Measurements from ENCODE around the gene CNGA2. TPM values are rescaled to one million over a fixed set of nuclear protein-coding genes. Genes with fewer than 3 reads are reported as not detected.

CNGA2 gene
- total and polyA plus RNA-seq, 2 experiments from 2014 or later, result not detected

DNA sequence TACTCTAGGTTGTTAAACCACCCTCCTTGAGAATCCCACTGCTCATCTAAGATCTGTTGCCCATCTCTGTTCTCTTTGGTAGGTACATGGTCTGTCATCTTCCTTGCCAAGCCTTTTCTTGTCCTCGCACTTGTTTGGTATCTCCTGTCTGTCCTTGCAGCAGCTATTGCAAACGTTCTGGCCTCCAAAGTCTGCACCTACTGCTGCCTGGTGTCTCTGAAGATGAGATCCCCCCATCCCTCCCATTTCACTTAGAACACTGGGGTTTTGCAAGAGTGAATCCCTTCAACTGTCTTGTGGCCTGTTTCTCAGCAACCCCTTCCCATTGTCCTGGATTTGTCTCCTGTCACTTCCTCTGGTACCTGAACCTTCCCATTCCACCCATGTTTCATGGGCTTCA is 673 bp downstream of the CNGA2 start:
- Histone ChIP-seq H3K27me3 (no peaks in the 10 kb centered on the region), H3K9me3 (ENCODE audit: low read depth) (no peaks in the 10 kb centered on the region), H3K9me2 (replicated peaks; ENCODE audit: insufficient read depth) (no peaks in the 10 kb centered on the region), H3K4me1 (ENCODE audit: insufficient read depth) (no peaks in the 10 kb centered on the region), H3K27ac (no peak overlapping the region), H3K4me2 (no peak overlapping the region), H3K36me3 (replicated peaks; ENCODE audit: insufficient read depth, low read depth) (no peaks in the 10 kb centered on the region), H3K79me2 (no peaks in the 10 kb centered on the region), H4K20me1 (ENCODE audit: insufficient read depth, poor library complexity, severe bottlenecking) (no peaks in the 10 kb centered on the region), H2AFZ (no peak overlapping the region), H3K4me3 (no peak overlapping the region)
- TF ChIP-seq, protein P1, sequence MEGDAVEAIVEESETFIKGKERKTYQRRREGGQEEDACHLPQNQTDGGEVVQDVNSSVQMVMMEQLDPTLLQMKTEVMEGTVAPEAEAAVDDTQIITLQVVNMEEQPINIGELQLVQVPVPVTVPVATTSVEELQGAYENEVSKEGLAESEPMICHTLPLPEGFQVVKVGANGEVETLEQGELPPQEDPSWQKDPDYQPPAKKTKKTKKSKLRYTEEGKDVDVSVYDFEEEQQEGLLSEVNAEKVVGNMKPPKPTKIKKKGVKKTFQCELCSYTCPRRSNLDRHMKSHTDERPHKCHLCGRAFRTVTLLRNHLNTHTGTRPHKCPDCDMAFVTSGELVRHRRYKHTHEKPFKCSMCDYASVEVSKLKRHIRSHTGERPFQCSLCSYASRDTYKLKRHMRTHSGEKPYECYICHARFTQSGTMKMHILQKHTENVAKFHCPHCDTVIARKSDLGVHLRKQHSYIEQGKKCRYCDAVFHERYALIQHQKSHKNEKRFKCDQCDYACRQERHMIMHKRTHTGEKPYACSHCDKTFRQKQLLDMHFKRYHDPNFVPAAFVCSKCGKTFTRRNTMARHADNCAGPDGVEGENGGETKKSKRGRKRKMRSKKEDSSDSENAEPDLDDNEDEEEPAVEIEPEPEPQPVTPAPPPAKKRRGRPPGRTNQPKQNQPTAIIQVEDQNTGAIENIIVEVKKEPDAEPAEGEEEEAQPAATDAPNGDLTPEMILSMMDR (IDR thresholded peaks at IDR 0.05; ENCODE audit: poor library complexity), result no peak
- TF ChIP-seq EZH2 (IDR thresholded peaks at IDR 0.05; ENCODE audit: borderline replicate concordance) (no peak), EZH2phosphoT487 (IDR thresholded peaks at IDR 0.05; ENCODE audit: low read depth, severe bottlenecking, unreplicated experiment) (no peak)
- no peak for DNase-seq (ENCODE audit: low spot score)
- 50% methylated on average over 2 of the region's 2 CpGs for WGBS (ENCODE audit: low lambda C conversion rate, missing lambda C conversion rate)

DNA sequence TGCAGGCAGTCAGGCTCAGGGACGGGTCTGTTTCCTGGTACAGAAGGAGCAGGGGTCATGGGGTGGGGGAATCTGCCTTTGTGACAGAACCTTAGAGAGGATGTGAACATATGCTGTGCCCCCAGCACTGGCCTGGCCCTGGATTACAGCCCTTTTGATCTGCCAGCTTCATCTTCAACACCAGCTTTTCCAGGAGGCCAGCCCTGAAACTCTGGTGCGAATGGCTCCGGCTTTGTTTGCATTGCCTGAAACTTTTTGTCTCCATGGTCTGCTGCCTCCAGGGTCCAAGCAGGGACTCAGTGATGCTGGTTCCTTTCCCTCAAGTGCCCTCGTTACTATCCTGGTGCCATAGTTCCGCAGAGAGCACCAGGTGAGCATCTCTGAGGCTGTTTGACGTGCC is 2.1 kb downstream of the CNGA2 start:
- no peak for TF ChIP-seq EZH2 (IDR thresholded peaks at IDR 0.05; ENCODE audit: borderline replicate concordance)
- TF ChIP-seq EZH2phosphoT487 (IDR thresholded peaks at IDR 0.05; ENCODE audit: low read depth, severe bottlenecking, unreplicated experiment), result no peak
- TF ChIP-seq, protein P1 (IDR thresholded peaks at IDR 0.05; ENCODE audit: poor library complexity), result no peak
- no peaks in the 10 kb centered on the region for H3K9me3 ChIP-seq (ENCODE audit: low read depth)
- no peak overlapping the region for H3K27ac ChIP-seq
- no peaks in the 10 kb centered on the region for H3K36me3 ChIP-seq (replicated peaks; ENCODE audit: insufficient read depth, low read depth)
- H2AFZ ChIP-seq, result no peak overlapping the region
- no peaks in the 10 kb centered on the region for H3K79me2 ChIP-seq
- H3K9me2 ChIP-seq (replicated peaks; ENCODE audit: insufficient read depth), result no peaks in the 10 kb centered on the region
- no peak overlapping the region for H3K4me3 ChIP-seq
- 79% methylated on average over 6 of the region's 6 CpGs for WGBS (ENCODE audit: low lambda C conversion rate, missing lambda C conversion rate)
- no peaks in the 10 kb centered on the region for H3K27me3 ChIP-seq
- H4K20me1 ChIP-seq (ENCODE audit: insufficient read depth, poor library complexity, severe bottlenecking), result no peaks in the 10 kb centered on the region
- no peak for DNase-seq (ENCODE audit: low spot score)
- no peak overlapping the region for H3K4me2 ChIP-seq
- H3K4me1 ChIP-seq (ENCODE audit: insufficient read depth), result no peaks in the 10 kb centered on the region

DNA sequence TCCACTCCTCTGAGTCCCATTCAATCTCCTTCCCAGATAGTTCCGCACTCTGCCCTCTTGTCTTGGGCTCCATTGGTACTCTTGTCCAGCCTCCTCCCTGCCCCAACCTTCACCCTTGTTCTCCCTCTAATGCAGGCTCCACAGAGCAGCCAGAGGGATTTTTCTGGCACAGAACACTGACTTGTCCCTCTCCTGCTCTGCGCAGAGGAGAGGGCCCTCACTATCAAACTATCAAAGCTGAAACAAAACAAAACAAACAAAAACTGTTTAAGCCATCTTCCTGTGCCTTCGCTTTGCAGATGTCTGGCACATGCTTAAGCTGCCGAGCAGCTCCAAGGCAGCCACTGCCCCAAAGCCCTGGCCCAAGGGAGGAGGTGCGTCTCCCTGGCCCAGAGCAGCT is 2.9 kb downstream of the CNGA2 start:
- 71% methylated on average over 5 of the region's 5 CpGs for WGBS (ENCODE audit: low lambda C conversion rate, missing lambda C conversion rate)
- H4K20me1 ChIP-seq (ENCODE audit: insufficient read depth, poor library complexity, severe bottlenecking), result no peaks in the 10 kb centered on the region
- TF ChIP-seq, protein P1 (IDR thresholded peaks at IDR 0.05; ENCODE audit: poor library complexity), result no peak
- TF ChIP-seq EZH2 (IDR thresholded peaks at IDR 0.05; ENCODE audit: borderline replicate concordance), result no peak
- no peak for TF ChIP-seq EZH2phosphoT487 (IDR thresholded peaks at IDR 0.05; ENCODE audit: low read depth, severe bottlenecking, unreplicated experiment)

DNA sequence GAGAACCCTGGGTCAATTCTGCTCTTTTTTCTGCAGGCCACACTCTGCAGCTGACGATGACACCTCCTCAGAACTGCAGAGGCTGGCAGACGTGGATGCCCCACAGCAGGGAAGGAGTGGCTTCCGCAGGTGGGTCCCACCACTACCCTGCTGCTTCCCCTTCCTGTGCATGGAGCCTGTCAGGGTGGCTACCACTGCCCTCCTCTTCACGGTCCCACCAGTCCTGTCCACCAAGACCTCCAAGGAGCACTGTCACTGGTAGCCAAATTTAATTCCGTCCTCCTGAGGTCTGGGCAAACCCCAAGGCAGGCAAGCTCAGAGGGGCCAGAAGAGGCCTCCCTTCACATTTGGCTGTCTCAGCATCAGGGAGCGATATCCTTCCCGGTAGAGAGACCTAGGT is 4.2 kb downstream of the CNGA2 start:
- no peak overlapping the region for H2AFZ ChIP-seq
- no peak for DNase-seq (ENCODE audit: low spot score)

More for the DNA sequence above, 2.9 kb downstream of the CNGA2 start:
- H3K27ac ChIP-seq, result no peak overlapping the region
- no peak overlapping the region for H3K4me3 ChIP-seq
- DNase-seq (ENCODE audit: low spot score), result no peak
- H3K4me2 ChIP-seq, result no peak overlapping the region
- H2AFZ ChIP-seq, result no peak overlapping the region
- H3K36me3 ChIP-seq (replicated peaks; ENCODE audit: insufficient read depth, low read depth), result no peaks in the 10 kb centered on the region
- no peaks in the 10 kb centered on the region for H3K79me2 ChIP-seq
- H3K4me1 ChIP-seq (ENCODE audit: insufficient read depth), result no peaks in the 10 kb centered on the region
- H3K9me2 ChIP-seq (replicated peaks; ENCODE audit: insufficient read depth), result no peaks in the 10 kb centered on the region
- H3K9me3 ChIP-seq (ENCODE audit: low read depth), result no peaks in the 10 kb centered on the region
- H3K27me3 ChIP-seq, result no peaks in the 10 kb centered on the region

More for the DNA sequence above, 4.2 kb downstream of the CNGA2 start:
- Histone ChIP-seq H3K27ac (no peak overlapping the region), H3K9me2 (replicated peaks; ENCODE audit: insufficient read depth) (no peaks in the 10 kb centered on the region), H3K79me2 (no peaks in the 10 kb centered on the region), H3K4me2 (no peak overlapping the region), H3K36me3 (replicated peaks; ENCODE audit: insufficient read depth, low read depth) (no peaks in the 10 kb centered on the region), H3K27me3 (no peaks in the 10 kb centered on the region), H4K20me1 (ENCODE audit: insufficient read depth, poor library complexity, severe bottlenecking) (no peaks in the 10 kb centered on the region), H3K4me1 (ENCODE audit: insufficient read depth) (no peaks in the 10 kb centered on the region), H3K9me3 (ENCODE audit: low read depth) (no peaks in the 10 kb centered on the region), H3K4me3 (no peak overlapping the region)
- 75% methylated on average over 7 of the region's 7 CpGs for WGBS (ENCODE audit: low lambda C conversion rate, missing lambda C conversion rate)
- TF ChIP-seq EZH2 (IDR thresholded peaks at IDR 0.05; ENCODE audit: borderline replicate concordance), result no peak
- no peak for TF ChIP-seq EZH2phosphoT487 (IDR thresholded peaks at IDR 0.05; ENCODE audit: low read depth, severe bottlenecking, unreplicated experiment)
- TF ChIP-seq, protein P1 (IDR thresholded peaks at IDR 0.05; ENCODE audit: poor library complexity), result no peak
